ENCODE results near the gene MRPL27.

Gene MRPL27

GRCh38 chr17:50365649-50366393 lies 7.2 kb downstream of the MRPL27 start:
- no peaks in the 10 kb centered on the region for H3K9me3 ChIP-seq (ENCODE audit: low read length)
- peaks cover 6% of the 10 kb centered on the region for H3K4me1 ChIP-seq (ENCODE audit: insufficient read depth, low read length)
- H3K27me3 ChIP-seq (ENCODE audit: control insufficient read depth in 1 of 2, insufficient read depth in 2 of 2, low read length in 2 of 2): no peaks in the 10 kb centered on the region
- H3K9ac ChIP-seq (ENCODE audit: low read length): no peak overlapping the region
- peaks cover 55% of the 10 kb centered on the region for H3K36me3 ChIP-seq (ENCODE audit: insufficient read depth, low read length)
- H3K27ac ChIP-seq (ENCODE audit: low read depth, low read length): no peak overlapping the region
- no peak overlapping the region for H3K4me3 ChIP-seq (ENCODE audit: low read depth in 1 of 2, low read length in 2 of 2)

- Histone ChIP-seq H3K4me1 (ENCODE audit: insufficient read depth, low read length) (peaks cover 6% of the 10 kb centered on the region), H3K9me3 (ENCODE audit: low read length) (no peaks in the 10 kb centered on the region), H3K27me3 (ENCODE audit: control insufficient read depth in 1 of 2, insufficient read depth in 2 of 2, low read length in 2 of 2) (no peaks in the 10 kb centered on the region), H3K27ac (ENCODE audit: low read depth, low read length) (no peak overlapping the region), H3K36me3 (ENCODE audit: insufficient read depth, low read length) (peaks cover 50% of the 10 kb centered on the region), H3K4me3 (ENCODE audit: low read depth in 1 of 2, low read length in 2 of 2) (no peak overlapping the region), H3K9ac (ENCODE audit: low read length) (no peak overlapping the region)
Measured at GRCh38 chr17:50365165-50365564, 7.8 kb downstream of the MRPL27 start.

- H3K36me3 ChIP-seq (ENCODE audit: insufficient read depth, low read length): peaks cover 46% of the 10 kb centered on the region
- no peak overlapping the region for H3K9ac ChIP-seq (ENCODE audit: low read length)
- H3K9me3 ChIP-seq (ENCODE audit: low read length): no peaks in the 10 kb centered on the region
- H3K27ac ChIP-seq (ENCODE audit: low read depth, low read length): no peak overlapping the region
- peaks cover 6% of the 10 kb centered on the region for H3K4me1 ChIP-seq (ENCODE audit: insufficient read depth, low read length)
- H3K4me3 ChIP-seq (ENCODE audit: low read depth in 1 of 2, low read length in 2 of 2): no peak overlapping the region
- H3K27me3 ChIP-seq (ENCODE audit: control insufficient read depth in 1 of 2, insufficient read depth in 2 of 2, low read length in 2 of 2): no peaks in the 10 kb centered on the region
Measured at GRCh38 chr17:50364715-50365114, 8.3 kb downstream of the MRPL27 start.

- Histone ChIP-seq H3K9ac (ENCODE audit: low read length) (no peak overlapping the region), H3K4me3 (ENCODE audit: low read depth in 1 of 2, low read length in 2 of 2) (no peak overlapping the region), H3K36me3 (ENCODE audit: insufficient read depth, low read length) (peaks cover 39% of the 10 kb centered on the region), H3K4me1 (ENCODE audit: insufficient read depth, low read length) (peaks cover 6% of the 10 kb centered on the region), H3K27me3 (ENCODE audit: control insufficient read depth in 1 of 2, insufficient read depth in 2 of 2, low read length in 2 of 2) (no peaks in the 10 kb centered on the region), H3K27ac (ENCODE audit: low read depth, low read length) (no peak overlapping the region), H3K9me3 (ENCODE audit: low read length) (no peaks in the 10 kb centered on the region)
Measured at GRCh38 chr17:50364061-50364458, 8.9 kb downstream of the MRPL27 start.

- Histone ChIP-seq H3K9me3 (ENCODE audit: low read length) (no peaks in the 10 kb centered on the region), H3K9ac (ENCODE audit: low read length) (no peak overlapping the region), H3K4me1 (ENCODE audit: insufficient read depth, low read length) (peaks cover 6% of the 10 kb centered on the region), H3K4me3 (ENCODE audit: low read depth in 1 of 2, low read length in 2 of 2) (no peak overlapping the region), H3K27me3 (ENCODE audit: control insufficient read depth in 1 of 2, insufficient read depth in 2 of 2, low read length in 2 of 2) (no peaks in the 10 kb centered on the region), H3K36me3 (ENCODE audit: insufficient read depth, low read length) (peaks cover 39% of the 10 kb centered on the region), H3K27ac (ENCODE audit: low read depth, low read length) (peak overlapping the region; percentile 21)
Measured at GRCh38 chr17:50363217-50364060, 9.5 kb downstream of the MRPL27 start.

GRCh38 chr17:50362661-50363060 lies 10.3 kb downstream of the MRPL27 start:
- Histone ChIP-seq H3K27ac (ENCODE audit: low read depth, low read length) (no peak overlapping the region), H3K9me3 (ENCODE audit: low read length) (no peaks in the 10 kb centered on the region), H3K27me3 (ENCODE audit: control insufficient read depth in 1 of 2, insufficient read depth in 2 of 2, low read length in 2 of 2) (no peaks in the 10 kb centered on the region), H3K4me1 (ENCODE audit: insufficient read depth, low read length) (peaks cover 6% of the 10 kb centered on the region), H3K9ac (ENCODE audit: low read length) (no peak overlapping the region), H3K4me3 (ENCODE audit: low read depth in 1 of 2, low read length in 2 of 2) (no peak overlapping the region), H3K36me3 (ENCODE audit: insufficient read depth, low read length) (peaks cover 39% of the 10 kb centered on the region)

- Histone ChIP-seq H3K27me3 (ENCODE audit: control insufficient read depth in 1 of 2, insufficient read depth in 2 of 2, low read length in 2 of 2) (no peaks in the 10 kb centered on the region), H3K4me3 (ENCODE audit: low read depth in 1 of 2, low read length in 2 of 2) (no peak overlapping the region), H3K4me1 (ENCODE audit: insufficient read depth, low read length) (peaks cover 6% of the 10 kb centered on the region), H3K36me3 (ENCODE audit: insufficient read depth, low read length) (peaks cover 36% of the 10 kb centered on the region), H3K9ac (ENCODE audit: low read length) (no peak overlapping the region), H3K27ac (ENCODE audit: low read depth, low read length) (no peak overlapping the region), H3K9me3 (ENCODE audit: low read length) (no peaks in the 10 kb centered on the region)
Measured at GRCh38 chr17:50361561-50362480, 11.2 kb downstream of the MRPL27 start.

- Histone ChIP-seq H3K36me3 (ENCODE audit: insufficient read depth, low read length) (peaks cover 36% of the 10 kb centered on the region), H3K4me1 (ENCODE audit: insufficient read depth, low read length) (peaks cover 6% of the 10 kb centered on the region), H3K27ac (ENCODE audit: low read depth, low read length) (no peak overlapping the region), H3K9me3 (ENCODE audit: low read length) (no peaks in the 10 kb centered on the region), H3K4me3 (ENCODE audit: low read depth in 1 of 2, low read length in 2 of 2) (no peak overlapping the region), H3K27me3 (ENCODE audit: control insufficient read depth in 1 of 2, insufficient read depth in 2 of 2, low read length in 2 of 2) (no peaks in the 10 kb centered on the region), H3K9ac (ENCODE audit: low read length) (no peak overlapping the region)
Measured at GRCh38 chr17:50360486-50361115, 12.4 kb downstream of the MRPL27 start.

- peaks cover 37% of the 10 kb centered on the region for H3K36me3 ChIP-seq (ENCODE audit: insufficient read depth, low read length)
Measured at GRCh38 chr17:50359998-50360461, 13.0 kb downstream of the MRPL27 start.

GRCh38 chr17:50359005-50359699 lies 13.8 kb downstream of the MRPL27 start:
- Histone ChIP-seq H3K4me3 (ENCODE audit: low read depth in 1 of 2, low read length in 2 of 2) (no peak overlapping the region), H3K27me3 (ENCODE audit: control insufficient read depth in 1 of 2, insufficient read depth in 2 of 2, low read length in 2 of 2) (no peaks in the 10 kb centered on the region), H3K9me3 (ENCODE audit: low read length) (no peaks in the 10 kb centered on the region), H3K9ac (ENCODE audit: low read length) (no peak overlapping the region), H3K36me3 (ENCODE audit: insufficient read depth, low read length) (peaks cover 46% of the 10 kb centered on the region), H3K27ac (ENCODE audit: low read depth, low read length) (no peak overlapping the region), H3K4me1 (ENCODE audit: insufficient read depth, low read length) (peaks cover 6% of the 10 kb centered on the region)

More at GRCh38 chr17:50359998-50360461, 13.0 kb downstream of the MRPL27 start:
- Histone ChIP-seq H3K9ac (ENCODE audit: low read length) (no peak overlapping the region), H3K4me1 (ENCODE audit: insufficient read depth, low read length) (peaks cover 6% of the 10 kb centered on the region), H3K9me3 (ENCODE audit: low read length) (no peaks in the 10 kb centered on the region), H3K27me3 (ENCODE audit: control insufficient read depth in 1 of 2, insufficient read depth in 2 of 2, low read length in 2 of 2) (no peaks in the 10 kb centered on the region), H3K27ac (ENCODE audit: low read depth, low read length) (no peak overlapping the region), H3K4me3 (ENCODE audit: low read depth in 1 of 2, low read length in 2 of 2) (no peak overlapping the region)
